Esophagus squamous epithelium (tissue), 5 donors: ENCODE measurements around the gene RAB23. TPM values are rescaled to one million over a fixed set of nuclear protein-coding genes. Genes with fewer than 3 reads are reported as not detected.

Experiments used
- DNase-seq: peaks from one replicate; lab custom pipeline; 2025; lab: John Stamatoyannopoulos, UW
- H3K27ac ChIP-seq, 4 donors: fragments of 200-600 bp; sonication (generic); one replicate each; pipeline ENCODE4 v1.5.1; 2016 to 2019; ENCODE audit warnings: mild to moderate bottlenecking in 1 of 4
- H3K27me3 ChIP-seq, 4 donors: fragments of 200-600 bp; sonication (generic); 1 replicate in 3 of 4; 2 replicates in 1 of 4; pipeline versions ENCODE4 v1.5.1 to v1.6.0; 2017 to 2021; ENCODE audit warnings: antibody characterized with exemption in 1 of 4
- H3K36me3 ChIP-seq, 3 donors: fragments of 200-600 bp; sonication (generic); one replicate each; pipeline ENCODE4 v1.5.1; 2016 to 2019
- H3K4me1 ChIP-seq, 3 donors: fragments of 200-600 bp; sonication (generic); one replicate each; pipeline ENCODE4 v1.5.1; 2017 to 2019
- H3K4me3 ChIP-seq, 4 donors: fragments of 200-600 bp; sonication (generic); 1 replicate in 3 of 4; 2 replicates in 1 of 4; pipeline ENCODE4 v1.5.1; 2016 to 2019; ENCODE audit warnings: mild to moderate bottlenecking in 2 of 4, moderate library complexity in 1 of 4
- H3K9me3 ChIP-seq, 3 donors: fragments of 200-600 bp; sonication (generic); one replicate each; pipeline ENCODE4 v1.5.1; 2016 to 2019
- POLR2A ChIP-seq, 4 donors: fragments of 450-650 bp; IDR thresholded peaks; one replicate each; pipeline ENCODE4 v1.6.1; 2017; ENCODE audit warnings: antibody characterized with exemption in 4 of 4, mild to moderate bottlenecking in 4 of 4, moderate library complexity in 3 of 4
- WGBS, 2 donors: methylation state at CpG; one replicate each; pipeline ENCODE4 v1.1.5; 2018; 5-methylcytosine and 5-hydroxymethylcytosine counted together
- intact Hi-C: fragments of 100-400 bp; cut with DNase I; formaldehyde crosslinking; loops from one replicate; pipeline ENCODE4 v1.15.0; 2022
- total RNA-seq, 4 donors: library from RNA; depleted of rRNA; stranded (reverse); fragments of >200 nt; gene quantifications; one replicate each; pipeline ENCODE4 v1.1.0, GENCODE V29; 2016
- TF ChIP-seq, protein P1 (sequence below), 6 experiments: fragments of 450-650 bp in 4 of 6; fragments of 200-600 bp in 2 of 6; sonication (generic) in 2 of 6; IDR thresholded peaks; one replicate each; pipeline ENCODE4 v1.5.1; 2016 to 2019; ENCODE audit warnings: antibody characterized with exemption in 6 of 6, mild to moderate bottlenecking in 4 of 6, moderate library complexity in 4 of 6
- donor health status: DM: yes; HTN: yes; CAD: no.

Gene RAB23
- total RNA-seq, 4 donors from 2014 or later: 1.5 to 17.2 (median 5.9) TPM

DNA sequence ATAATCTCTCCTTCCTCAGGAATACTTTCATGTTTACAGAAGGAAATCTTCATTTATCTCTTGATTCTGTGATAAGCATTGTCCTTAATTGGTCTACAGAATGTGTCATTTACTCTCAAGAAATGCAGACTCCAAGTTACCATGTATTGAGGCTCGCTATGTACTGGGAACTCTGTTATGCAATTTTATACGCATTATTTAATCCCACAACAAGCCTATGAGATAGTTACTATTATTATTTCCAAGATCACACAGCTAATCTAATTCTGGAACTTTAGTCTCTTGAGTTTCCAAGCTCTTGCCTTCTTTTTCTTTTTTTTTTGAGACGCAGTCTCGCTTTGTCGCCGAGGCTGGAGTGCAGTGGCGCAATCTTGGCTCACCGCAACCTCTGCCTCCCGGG is 30.0 kb upstream of the RAB23 start:
- no peaks in the 10 kb centered on the region for H3K36me3 ChIP-seq
- H3K4me1 ChIP-seq: peaks cover 0 to 13% (median 0%) of the 10 kb centered on the region in 3 donors
- no peak overlapping the region for H3K4me3 ChIP-seq
- no peak for DNase-seq
- intact Hi-C loops: no loop called here
- H3K27ac ChIP-seq: peak overlapping the region; percentile 53 to 80 (median 77)
- peaks cover 0 to 12% (median 0%) of the 10 kb centered on the region in 4 donors for H3K27me3 ChIP-seq
- TF ChIP-seq, protein P1, sequence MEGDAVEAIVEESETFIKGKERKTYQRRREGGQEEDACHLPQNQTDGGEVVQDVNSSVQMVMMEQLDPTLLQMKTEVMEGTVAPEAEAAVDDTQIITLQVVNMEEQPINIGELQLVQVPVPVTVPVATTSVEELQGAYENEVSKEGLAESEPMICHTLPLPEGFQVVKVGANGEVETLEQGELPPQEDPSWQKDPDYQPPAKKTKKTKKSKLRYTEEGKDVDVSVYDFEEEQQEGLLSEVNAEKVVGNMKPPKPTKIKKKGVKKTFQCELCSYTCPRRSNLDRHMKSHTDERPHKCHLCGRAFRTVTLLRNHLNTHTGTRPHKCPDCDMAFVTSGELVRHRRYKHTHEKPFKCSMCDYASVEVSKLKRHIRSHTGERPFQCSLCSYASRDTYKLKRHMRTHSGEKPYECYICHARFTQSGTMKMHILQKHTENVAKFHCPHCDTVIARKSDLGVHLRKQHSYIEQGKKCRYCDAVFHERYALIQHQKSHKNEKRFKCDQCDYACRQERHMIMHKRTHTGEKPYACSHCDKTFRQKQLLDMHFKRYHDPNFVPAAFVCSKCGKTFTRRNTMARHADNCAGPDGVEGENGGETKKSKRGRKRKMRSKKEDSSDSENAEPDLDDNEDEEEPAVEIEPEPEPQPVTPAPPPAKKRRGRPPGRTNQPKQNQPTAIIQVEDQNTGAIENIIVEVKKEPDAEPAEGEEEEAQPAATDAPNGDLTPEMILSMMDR (IDR thresholded peaks at IDR 0.05): no peak
- no peak for TF ChIP-seq POLR2A (IDR thresholded peaks at IDR 0.05)
- no peaks in the 10 kb centered on the region for H3K9me3 ChIP-seq
- WGBS, 2 donors: 70 to 77% methylated on average over 9 of the region's 9 CpGs

DNA sequence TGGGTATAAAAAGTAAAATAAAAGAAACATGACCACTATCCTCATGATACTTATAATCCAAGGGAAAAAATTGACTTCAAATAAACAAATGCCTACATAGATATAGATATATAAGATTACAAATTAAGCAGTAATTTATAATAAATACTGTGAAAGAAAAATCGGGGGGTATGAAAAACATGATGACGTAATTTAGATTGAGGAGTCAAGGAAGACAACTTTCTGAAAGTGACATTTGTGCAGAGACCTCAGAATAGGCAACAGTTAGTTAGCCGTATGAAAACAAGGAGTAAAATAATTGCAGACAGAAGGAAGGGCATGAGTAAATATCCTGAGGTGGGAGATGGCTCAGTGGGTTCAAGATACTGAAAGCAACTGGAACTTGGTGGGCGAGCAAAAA is 28.2 kb upstream of the RAB23 start:
- intact Hi-C loops: no loop called here
- TF ChIP-seq POLR2A (IDR thresholded peaks at IDR 0.05): no peak
- TF ChIP-seq, protein P1 (IDR thresholded peaks at IDR 0.05): no peak
- Histone ChIP-seq H3K36me3 (no peaks in the 10 kb centered on the region), H3K9me3 (no peaks in the 10 kb centered on the region), H3K4me1 (peaks cover 0 to 13% (median 0%) of the 10 kb centered on the region in 3 donors), H3K27me3 (peaks cover 0 to 6% (median 0%) of the 10 kb centered on the region in 4 donors), H3K27ac (no peak overlapping the region), H3K4me3 (no peak overlapping the region)
- no peak for DNase-seq
- WGBS, 2 donors: 81 to 86% methylated on average over 4 of the region's 4 CpGs

DNA sequence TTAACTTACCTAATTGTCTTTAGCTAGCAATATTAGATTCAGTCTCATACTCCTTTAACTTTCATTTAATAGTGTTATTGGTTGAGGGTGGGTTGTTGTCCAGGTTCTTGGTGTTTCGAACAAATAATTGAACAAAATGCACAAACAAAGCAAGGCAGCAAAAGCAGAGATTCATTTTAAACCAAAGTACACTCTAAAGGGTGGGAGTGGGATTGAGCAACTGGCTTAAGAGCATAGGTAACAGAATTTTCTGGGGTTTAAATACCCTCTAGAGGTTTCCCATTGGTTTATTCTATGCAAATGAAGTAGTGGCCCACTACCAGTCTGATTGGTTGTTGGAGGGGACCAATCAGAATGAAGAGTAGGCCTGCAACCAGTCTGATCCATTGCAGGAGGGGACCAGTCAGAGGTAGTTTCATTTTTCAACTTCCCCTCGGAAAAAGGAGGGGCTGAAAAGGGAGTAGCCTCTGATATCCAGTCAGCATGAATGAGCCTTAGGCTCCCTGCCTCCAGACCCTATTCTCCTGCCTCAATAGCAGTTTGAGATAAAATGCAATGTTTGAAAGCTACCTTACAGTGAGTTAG is 26.3 kb upstream of the RAB23 start:
- intact Hi-C loops: no loop called here
- WGBS, 2 donors: 78 to 89% methylated on average over 2 of the region's 2 CpGs
- Histone ChIP-seq H3K36me3 (no peaks in the 10 kb centered on the region), H3K4me1 (peaks cover 0 to 10% (median 0%) of the 10 kb centered on the region in 3 donors), H3K27me3 (peaks cover 0 to 6% (median 0%) of the 10 kb centered on the region in 4 donors), H3K4me3 (no peak overlapping the region), H3K9me3 (no peaks in the 10 kb centered on the region), H3K27ac (no peak overlapping the region)
- no peak for TF ChIP-seq POLR2A (IDR thresholded peaks at IDR 0.05)
- TF ChIP-seq, protein P1 (IDR thresholded peaks at IDR 0.05): no peak
- no peak for DNase-seq

DNA sequence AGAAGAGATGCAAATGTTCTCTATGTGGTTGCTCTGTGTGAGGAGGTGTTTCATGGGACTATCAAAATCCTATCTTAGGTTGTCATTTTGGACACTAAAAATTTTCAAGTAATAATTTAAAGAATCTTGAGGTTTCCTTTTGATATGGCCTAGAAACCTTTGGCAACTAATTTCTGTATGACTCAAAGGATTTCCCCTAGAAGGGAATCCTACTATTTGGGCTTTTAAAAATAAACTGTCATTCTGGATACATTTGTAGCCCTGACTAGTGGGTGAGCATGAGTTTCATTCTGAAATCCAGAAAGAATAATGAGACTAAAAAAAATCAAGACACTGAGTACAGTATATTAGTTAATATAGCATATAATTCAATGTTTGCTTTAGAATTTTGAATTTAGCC is 25.5 kb upstream of the RAB23 start:
- Histone ChIP-seq H3K27ac (no peak overlapping the region), H3K27me3 (peaks cover 0 to 6% (median 0%) of the 10 kb centered on the region in 4 donors), H3K9me3 (no peaks in the 10 kb centered on the region), H3K4me3 (no peak overlapping the region), H3K36me3 (no peaks in the 10 kb centered on the region), H3K4me1 (peaks cover 0 to 8% (median 0%) of the 10 kb centered on the region in 3 donors)
- intact Hi-C loops: no loop called here
- no peak for DNase-seq
- TF ChIP-seq, protein P1 (IDR thresholded peaks at IDR 0.05): no peak
- TF ChIP-seq POLR2A (IDR thresholded peaks at IDR 0.05): no peak

DNA sequence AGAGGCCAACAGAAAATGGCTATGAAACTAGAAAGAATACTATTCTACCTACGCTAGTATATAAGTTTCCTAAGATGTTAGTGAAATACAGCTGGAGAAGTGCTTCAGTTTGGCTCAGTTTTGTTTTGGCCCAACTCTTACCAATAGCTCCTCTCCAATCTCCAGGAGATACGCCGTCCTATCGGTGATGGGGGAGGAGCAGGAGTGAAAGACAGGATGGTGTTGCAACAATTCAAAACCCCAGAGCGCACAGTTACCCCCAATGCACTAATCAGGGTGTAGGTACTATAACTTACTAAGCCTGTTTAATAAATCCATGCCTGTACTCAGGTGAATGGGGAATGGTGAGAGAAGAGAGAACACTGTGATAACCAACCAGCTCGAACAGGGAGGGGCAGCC is 24.2 kb upstream of the RAB23 start:
- intact Hi-C loops: no loop called here
- H3K4me3 ChIP-seq: no peak overlapping the region
- no peaks in the 10 kb centered on the region for H3K36me3 ChIP-seq
- 77 to 81% methylated on average over 6 of the region's 6 CpGs for WGBS, 2 donors
- H3K9me3 ChIP-seq: no peaks in the 10 kb centered on the region
- no peak overlapping the region for H3K27ac ChIP-seq
- TF ChIP-seq, protein P1 (IDR thresholded peaks at IDR 0.05): no peak
- TF ChIP-seq POLR2A (IDR thresholded peaks at IDR 0.05): no peak
- H3K4me1 ChIP-seq: peaks cover 0 to 4% (median 0%) of the 10 kb centered on the region in 3 donors
- peaks cover 0 to 2% (median 0%) of the 10 kb centered on the region in 4 donors for H3K27me3 ChIP-seq
- no peak for DNase-seq
